DMS 273 (cell line): Measurements from ENCODE around the gene CDH15.

ENCODE experiments used
- DNase-seq: peaks from one replicate; lab custom pipeline; 2025; ENCODE audit not compliant: unreplicated experiment; lab: John Stamatoyannopoulos, UW

The CDH15 gene

DNA sequence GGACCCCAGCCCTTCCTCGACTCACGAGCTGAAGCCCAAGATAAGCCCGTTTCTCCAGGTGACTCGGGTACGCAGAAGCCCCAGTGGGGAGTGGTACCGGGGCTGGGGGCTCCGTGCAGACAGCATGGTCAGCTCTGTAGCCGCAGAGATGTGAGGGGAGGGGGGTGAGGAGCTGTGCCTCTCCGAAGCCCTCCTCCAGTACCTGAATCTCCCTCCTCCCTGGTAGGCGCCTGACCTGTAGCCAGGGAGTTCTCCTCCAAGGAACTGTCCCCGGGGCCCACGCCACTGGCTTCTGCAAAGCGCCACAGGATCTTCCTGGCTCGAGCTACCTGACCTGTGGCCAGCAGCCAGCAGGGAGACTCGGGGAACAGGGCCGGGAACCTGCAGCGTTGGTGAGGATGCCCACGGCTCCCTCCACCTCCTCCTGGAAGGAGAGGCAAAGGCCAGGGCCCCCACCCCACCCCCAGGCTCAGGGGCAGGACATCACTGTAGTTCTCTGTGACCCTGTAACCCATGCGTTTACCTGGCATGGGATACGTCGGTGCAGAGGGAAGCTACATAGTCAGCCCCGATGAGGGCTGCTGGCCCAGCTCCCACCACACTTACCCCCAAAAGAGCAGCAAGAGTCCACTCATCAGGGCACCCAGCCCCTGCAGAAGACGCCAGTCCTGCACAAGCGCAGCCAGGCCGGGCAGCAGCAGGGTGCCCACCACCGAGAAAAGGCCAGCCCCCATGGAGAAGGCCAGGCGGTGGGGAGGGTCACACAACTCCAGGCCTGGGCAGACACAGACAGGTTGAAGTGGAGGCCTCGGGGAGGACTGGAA, 27.1 kb downstream of the CDH15 start:
- DNase-seq: no peak

DNA sequence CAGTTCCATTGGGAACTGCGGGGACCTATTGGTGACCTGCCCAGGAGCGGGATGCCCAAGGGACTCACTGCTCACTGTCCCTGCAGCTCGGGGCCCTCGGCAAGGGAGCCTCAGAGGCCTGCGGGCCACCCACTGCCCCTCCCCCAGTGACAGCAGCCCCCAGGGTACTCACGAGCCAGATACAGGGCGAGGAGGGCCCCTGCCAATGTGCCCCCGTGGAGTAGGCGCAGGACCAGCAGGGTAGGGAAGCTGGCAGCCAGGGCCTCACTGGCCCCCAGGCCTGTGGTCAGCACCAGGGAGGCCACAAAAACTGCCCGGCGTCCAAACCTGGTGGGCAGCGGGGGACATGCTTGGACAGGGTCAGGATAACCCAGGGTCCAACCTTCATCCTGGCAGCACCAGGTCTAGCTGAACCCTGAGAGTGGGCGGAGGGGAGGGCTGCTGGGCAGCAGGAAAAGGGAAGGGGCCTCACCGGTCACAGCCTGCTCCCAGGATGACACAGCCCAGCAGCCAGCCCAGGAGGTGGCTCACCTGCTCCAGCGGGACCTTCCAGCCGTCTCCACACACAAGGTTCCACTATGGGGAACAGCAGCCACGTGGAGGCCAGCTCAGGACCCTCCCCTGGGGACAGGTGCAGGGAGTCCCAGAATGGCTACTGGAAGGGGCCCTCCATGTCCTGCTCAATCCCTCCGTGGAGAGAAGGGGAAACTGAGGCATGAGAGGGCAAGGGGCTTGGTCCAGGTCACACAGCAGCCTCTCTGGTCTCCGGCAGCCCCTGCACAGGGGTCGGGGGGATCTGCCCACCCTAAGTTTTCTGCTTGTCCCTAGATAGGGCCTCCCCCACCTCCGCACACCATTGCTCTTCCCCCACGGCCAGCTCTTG, 27.9 kb downstream of the CDH15 start:
- DNase-seq: no peak

DNA sequence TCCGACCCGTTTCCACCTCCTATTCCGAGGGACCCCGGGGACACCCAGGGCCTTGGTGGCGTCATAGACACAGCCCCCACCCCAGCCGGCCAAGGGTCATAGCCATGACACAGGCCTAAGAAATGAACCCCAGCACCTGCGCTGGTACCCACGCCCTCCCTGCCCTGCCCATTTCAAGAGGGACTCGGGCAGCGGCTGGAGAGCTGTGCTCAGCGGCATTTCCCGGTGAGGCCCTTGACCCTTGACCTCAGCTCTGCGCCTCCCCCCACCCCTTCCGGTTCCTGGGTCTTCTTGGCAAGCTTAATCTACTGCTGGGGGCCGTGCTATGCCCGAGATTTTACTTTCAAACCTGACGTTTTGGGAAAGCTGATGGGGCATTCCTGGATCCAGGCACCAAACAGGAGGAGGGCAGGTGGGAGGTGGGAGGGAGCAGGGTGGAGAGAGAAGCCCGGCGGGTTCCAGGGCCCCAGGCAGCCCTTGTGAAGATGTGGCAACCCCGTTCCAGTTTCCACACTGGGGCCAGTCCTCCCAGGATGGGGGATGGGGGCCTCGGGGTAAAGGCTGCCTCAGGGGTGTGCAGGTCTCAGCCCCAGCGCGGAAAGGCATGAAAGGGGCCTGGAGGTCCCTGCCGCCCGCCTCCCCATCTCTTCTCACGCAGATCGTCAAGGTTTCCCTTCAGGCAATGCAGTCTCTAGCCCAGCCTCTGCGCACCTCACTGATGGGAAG, 28.7 kb downstream of the CDH15 start, which contains the start of gene SLC22A31:
SLC22A31 (minus strand) TSS at position 414 of the 726 bp plus-strand sequence; CDS start at position 378, 36 bp downstream.
- DNase-seq: peak; percentile 53

DNA sequence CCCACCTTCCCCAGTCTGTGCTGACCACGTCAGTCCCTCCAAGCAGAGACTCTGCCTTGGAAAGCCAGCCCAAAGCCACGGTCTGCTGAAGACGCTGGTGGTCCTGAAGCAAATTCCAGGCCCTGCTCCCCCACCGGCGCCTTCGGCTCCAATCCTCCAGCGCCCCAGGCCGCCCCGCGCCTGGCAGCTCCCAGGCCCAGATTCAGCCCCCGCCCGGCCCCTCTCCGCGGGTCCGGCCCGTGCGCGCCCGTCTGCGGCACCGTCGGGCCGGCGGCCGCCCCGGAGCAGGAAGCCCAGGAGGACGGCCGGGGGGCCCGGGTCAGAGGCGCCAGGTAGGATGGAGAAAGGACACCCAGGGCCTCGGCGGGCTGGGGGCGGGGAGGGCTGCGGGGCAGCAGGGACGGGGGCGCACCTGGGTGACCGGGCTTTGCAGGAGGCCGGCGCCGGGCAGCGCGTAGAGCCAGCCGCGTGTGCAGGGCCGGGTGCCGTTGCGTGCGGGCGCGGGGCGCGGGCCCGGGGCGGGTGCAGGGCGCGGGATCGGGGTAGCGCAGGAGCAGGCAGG, 29.4 kb downstream of the CDH15 start:
- DNase-seq: no peak

DNA sequence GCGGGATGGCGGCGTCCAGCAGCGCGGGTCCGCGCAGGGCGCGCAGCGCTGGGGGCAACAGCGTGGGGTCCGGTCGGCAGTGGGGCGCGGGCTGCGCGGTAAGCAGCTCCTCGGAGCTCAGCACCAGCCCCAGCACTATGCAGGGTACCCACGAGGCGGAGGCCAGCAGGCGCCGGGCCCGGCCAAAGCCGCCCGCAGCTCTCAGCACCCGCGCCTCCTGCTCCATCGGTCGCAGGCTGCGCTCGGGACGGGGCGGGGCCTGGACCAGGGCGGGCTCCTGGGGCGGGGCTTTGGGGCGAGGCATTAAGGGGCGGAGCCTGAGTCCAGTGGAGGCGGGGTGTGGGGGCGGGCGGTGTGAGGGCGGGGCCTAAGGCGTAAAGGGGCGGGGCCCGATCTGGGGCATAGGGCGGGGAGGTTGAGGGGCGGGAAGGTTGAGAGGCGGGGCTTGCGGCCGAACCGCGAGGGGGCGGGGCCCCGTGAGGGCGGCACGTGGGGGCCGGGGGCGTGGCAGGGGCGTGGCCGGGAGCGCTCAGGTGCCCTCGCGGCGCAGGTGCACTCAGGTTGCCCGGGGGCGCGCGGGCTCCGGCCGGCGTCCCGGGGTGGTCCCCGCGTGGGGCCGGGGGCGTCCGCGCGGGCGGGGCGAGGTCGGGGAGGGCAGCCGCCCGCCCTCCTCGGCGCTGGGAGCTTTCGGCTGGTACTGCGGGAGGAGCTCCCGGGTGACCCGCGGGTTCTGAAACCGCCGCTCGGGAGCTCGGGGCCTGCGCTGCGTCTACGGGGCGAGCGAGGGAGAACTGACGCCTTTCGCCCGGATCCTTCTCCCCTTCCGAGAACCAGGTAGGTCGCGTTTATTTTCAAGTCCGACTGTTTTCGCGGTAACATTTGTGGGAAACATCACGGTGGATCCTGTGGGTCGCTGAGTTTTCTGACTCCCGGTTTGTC, 30.2 kb downstream of the CDH15 start:
- DNase-seq: peak; percentile 94

DNA sequence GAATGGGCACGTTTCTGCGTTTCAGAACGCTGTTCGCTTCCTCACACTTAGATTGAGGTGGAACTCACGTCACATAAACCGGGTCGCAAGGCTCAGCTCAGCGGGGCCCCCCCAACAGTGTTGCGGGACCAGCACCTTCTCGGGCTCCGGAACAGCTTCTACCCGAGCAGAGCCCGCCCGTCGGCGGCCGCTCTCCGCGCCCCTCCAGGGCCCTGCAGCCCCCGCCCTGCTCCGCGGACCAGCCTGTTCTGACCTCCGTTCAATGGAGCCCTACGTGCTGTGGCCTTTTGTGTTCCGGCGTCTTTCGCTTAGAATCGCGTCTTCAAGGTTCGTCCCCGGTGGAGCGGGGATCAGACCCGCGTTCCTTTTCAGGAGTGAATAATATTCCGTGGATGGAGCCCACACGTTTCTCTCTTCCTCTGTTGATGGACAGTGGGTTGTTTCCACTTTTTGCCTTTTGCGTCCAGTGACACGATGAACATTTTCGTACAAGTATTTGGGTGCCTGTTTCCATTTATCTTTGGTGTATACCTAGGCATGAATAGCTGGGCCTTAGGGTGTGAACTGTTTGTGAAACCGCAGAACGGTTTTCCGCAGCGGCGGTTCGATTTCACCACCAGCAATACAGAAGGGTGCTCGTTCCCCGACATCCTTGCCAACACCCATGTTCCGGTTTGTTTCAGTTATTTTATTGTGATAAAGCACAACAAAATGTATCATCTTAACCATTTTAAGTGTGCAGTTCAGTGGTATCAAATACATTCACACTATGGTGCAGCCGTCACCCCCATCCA, 31.1 kb downstream of the CDH15 start:
- DNase-seq: no peak

DNA sequence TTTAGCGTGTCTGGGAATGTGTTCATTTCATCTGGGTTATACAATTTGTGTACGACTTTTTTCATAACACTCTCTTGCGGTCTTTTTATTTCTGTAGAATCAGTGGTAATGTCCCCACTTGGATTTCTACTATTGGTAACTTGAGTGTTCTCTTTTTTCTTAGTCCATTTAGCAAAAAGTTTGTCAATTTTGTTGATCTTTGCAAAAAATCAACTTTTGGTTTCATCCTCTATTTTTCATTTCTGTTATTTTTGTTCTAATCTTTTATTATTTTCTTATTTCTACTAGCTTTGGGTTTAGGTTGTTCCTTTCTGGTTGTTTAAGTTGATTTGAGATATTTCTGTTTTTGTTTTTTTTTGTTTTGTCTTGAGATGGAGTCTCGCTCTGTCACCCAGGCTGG, 36.4 kb downstream of the CDH15 start:
- no peak for DNase-seq

DNA sequence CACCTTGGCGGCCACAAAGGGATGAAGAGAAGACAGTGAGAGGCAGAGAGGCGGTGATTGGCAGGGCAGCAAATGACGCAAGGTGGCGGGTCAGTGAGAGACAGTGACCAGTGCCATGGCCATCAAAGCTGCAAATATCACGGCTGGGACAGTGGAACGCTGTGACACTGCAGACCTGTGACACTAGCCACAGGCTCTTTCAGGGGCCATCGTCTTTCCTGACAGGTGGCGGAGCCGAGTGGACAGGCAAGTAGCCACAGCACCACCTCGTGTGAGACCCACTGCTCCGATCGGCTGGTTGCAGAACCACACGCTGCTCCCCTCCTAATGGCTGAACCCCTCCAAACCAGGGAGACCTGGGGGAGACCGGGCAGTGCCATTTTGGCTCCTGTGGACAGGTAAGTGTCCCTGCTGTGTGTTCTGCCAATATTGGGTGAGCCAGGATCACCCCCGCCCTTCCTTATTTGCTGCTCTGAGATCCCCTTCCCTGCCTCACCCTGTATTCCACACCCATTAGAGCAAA, 38.0 kb downstream of the CDH15 start:
- DNase-seq: no peak

DNA sequence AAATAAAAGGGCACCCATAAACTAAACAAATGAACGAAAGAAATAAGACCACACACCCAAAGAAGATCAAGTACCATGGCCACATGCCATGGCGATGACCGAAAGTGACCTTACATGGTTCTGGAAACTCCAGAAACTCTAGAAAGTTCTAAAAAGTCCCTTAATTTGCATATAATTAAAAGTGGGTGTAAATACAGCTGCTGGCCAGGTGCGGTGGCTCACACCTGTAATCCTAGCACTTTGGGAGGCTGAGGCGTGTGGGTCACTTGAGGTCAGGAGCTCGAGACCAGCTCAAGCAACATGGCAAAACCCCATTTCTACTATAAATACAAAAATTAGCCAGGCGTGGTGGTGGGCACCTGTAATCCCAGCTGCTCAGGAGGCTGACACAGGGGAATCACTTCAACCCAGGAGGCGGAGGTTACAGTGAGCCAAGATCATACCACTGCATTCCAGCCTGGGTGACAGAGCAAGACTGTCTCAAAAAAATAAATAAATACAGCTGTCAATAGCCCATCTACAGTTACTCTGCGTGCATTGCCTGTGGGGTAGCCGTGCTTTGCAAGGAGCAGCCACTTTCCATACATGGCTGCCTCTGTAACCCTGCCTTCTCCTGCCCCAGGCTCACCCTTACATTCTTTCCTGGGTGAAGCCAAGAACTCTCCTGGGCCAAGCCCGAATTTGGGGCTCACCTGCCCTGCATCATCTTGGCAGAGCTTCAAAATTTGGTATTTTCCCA, 38.8 kb downstream of the CDH15 start:
- DNase-seq: peak; percentile 67

DNA sequence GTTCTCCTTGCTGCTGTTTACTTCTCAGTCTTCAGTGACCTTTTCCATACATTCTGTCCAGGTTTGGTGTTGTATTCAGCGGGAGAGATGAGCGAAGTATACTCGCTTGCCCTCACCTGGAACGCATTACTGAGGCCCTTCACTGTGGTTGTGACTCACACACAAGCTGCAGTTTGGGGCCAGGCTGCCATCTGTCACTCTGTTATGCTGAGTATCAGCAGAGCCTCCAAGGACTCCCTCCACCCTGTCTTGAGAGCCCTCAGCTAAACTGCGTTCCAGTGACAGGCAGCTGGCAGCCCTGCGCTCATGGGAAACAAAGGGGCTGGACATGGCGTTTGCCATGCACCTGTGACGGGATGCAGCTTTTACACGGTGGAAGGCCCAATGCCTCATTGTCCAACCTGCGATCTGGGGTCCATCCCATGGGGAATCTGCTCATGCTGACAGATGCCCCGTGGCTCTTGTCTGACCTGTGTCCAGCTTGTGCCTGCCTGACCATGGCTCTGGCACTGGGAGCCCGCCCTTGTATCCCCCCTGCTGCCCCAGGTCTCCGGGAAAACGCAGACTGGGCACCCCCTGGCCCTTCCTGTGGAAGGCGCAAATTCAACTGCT, 39.5 kb downstream of the CDH15 start:
- peak; percentile 88 for DNase-seq

DNA sequence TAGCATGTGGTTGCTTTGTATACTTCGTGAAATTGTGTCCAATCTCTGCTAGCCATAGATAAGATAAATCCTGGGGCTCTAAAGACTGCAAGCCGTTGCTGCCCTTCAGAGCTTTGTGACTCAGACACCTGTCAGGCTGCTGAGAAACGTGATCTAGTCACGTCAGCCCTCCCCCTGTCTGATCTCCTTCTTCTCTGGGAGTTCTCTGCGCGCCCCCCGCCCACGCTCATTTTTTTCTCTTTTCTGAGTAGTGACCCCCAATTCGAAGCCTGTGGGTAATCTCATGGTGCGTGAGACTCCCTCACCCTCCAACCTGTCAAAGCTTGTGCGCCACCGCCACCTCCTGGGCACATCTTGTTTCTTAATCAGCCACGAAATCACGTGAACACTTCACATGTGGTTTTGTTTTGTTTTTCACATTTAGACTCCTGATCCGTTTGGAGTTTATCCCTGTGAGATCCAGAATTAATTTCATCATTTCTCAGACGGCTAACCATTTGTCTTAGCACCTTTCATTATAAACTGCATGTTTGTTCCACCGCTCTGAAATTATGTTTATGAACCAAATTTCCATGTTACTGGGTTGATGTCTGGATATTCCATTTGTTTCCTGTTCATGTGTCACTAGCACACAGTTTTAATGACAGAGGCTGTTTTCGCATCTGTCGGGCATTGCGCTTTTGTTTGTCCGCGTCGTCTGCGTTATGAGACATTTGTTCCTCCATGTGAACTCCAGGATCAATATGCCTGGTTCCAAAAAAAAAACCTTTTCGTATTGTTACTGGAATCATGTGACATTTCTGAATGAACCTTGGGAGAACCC, 45.0 kb downstream of the CDH15 start:
- peak; percentile 92 for DNase-seq

DNA sequence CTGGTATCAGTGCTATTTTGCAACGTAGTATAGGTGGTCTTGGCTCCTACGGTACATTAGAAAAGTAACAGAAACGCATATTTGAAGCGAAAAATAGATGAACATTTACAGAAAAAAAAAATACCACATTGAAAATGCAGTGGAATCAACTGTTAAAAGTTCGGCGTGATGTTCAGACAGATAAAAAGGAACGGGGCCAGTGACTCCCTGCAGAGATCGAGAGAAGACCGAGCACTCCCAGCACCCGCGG, 45.5 kb downstream of the CDH15 start:
- DNase-seq: no peak

DNA sequence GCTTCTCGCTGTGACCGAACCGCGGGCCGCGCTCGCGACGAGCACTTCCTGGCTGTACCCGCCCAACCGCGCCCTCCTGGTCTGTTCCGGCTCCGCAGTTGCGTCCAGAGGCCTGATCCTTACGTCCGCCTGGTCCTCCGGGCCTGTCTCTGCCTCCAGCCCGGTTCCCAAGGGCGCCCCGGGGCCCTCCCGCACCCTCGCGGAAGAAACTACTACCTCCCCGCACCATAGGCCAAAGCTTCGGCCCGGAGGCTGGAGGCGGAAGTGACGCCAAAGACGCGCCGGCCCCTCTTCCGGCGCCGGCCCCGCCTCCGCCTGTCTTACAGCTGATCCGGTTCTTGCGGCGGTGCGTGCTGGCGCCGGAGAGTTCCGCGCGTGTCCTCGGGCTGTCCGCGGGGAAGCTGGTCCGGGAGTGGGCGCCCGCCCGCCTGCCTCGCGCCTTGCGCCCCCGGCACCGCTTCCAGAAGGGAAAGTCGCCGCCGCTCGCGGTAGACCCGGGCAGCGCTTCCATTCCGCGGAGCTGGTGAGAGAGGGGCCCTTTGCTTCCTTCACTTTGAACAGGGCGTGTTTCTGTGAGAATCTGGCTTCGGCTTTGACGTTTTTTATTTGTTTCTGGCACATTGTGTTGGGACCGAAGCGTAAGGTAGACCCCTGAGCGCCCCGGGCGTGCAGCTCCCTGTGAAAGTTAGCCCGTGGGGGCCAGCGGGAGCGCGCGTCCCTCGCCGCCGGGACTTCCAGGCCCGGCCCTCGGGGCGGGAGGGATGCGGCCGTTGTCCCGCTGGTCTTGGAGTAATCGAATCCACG, 46.0 kb downstream of the CDH15 start, which contains the start of gene ZNF778:
ZNF778 (plus strand) TSS at position 316 of the 804 bp plus-strand sequence. CDS start 3,425 bp downstream, outside the sequence.
- peak; percentile 93 for DNase-seq

DNA sequence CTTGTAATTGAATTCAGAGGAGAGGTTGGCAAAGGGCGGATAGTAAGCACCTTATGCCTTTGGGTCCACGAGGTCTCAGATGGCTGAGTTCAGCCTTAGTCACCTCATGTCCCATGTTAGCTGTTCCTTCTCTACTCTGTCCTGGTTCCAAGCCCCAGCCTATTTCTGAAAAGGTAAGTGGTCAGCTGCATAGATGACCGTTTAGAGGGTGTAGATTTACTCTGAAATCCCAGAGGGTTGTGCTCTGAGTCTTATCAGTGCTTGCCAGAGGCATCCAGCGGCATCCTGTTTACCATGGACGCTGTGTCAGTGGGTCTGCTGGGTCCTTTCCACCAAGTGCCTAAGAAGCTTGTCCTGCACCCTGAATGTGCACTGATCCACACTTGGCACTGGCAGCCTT, 47.8 kb downstream of the CDH15 start:
- DNase-seq: no peak

DNA sequence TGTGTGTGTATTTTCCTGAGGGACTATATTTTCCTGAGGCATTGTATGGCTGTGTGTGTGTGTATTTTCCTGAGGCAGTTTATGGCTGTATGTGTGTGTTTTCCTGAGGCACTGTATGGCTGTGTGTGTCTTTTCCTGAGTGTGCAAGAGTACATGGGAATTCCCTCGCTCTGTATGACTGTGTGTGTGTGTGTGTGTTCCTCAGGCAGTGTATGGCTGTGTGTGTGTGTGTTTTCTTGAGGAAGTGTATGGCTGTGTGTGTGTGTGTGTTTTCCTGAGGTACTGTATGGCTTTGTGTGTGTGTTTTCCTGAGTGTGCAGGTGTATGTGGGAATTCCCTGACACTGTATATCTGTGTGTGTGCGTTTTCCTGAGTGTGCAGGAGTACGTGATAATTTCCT, 50.1 kb downstream of the CDH15 start:
- no peak for DNase-seq

DNA sequence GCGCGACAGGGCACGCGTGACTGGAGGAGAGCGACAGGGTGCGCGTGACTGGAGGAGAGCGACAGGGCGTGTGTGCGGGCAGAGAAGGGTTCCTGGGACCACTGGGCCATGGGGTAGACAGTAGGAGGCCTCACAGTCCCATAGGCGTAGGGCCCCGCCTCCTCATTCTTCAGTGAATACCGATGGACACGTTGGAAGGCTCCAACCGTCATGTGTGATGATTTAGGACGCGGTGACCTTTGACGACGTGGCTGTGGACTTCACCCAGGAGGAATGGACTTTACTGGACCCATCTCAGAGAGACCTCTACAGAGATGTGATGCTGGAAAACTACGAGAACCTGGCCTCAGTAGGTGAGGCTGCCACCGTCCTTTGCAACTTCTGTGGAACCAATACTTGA, 51.4 kb downstream of the CDH15 start:
- DNase-seq: no peak
